DMS53 treated with DMSO at 0.1 percent for 48 hours (cell line): ENCODE data around the gene ZNF460.
A peak's percentile ranks its signal among the peaks of the same experiment; 100 is the strongest.

Experiments
- DNase-seq: peaks from one replicate; lab custom pipeline; 2025; ENCODE audit not compliant: unreplicated experiment; lab: John Stamatoyannopoulos, UW

Gene ZNF460

GRCh38 chr19:57338877-57339276 is 58.6 kb downstream of the ZNF460 start:
- peak; percentile 68 for DNase-seq

GRCh38 chr19:57342582-57342981 is 62.3 kb downstream of the ZNF460 start:
- no peak for DNase-seq
